ENCODE measurements around the gene NCF1. TPM values are rescaled to one million over a fixed set of nuclear protein-coding genes. Genes with fewer than 3 reads are reported as not detected.
"Not testable (repeated sequence)": the region's sequence is repeated elsewhere in the genome, so short reads cannot be mapped to it uniquely, and the experiment has no call there.

The NCF1 gene
- total RNA-seq, 1 experiment from 2014 or later = 218 TPM

GRCh38 chr7:74772093-74772492, 1.7 kb upstream of the NCF1 start:
- not testable (repeated sequence) for H3K9me3 ChIP-seq (ENCODE audit: low read length); H3K36me3 ChIP-seq (ENCODE audit: insufficient read depth, low read length); H4K20me1 ChIP-seq (ENCODE audit: insufficient read depth, low read depth, low read length); H3K4me1 ChIP-seq (ENCODE audit: low read length); H3K9me2 ChIP-seq (replicated peaks; ENCODE audit: insufficient read depth, low read length); H3K27me3 ChIP-seq (ENCODE audit: low read length); H3K79me2 ChIP-seq (ENCODE audit: low read length); H3K4me3 ChIP-seq (ENCODE audit: low read length); H3K27ac ChIP-seq (ENCODE audit: low read length); H2AFZ ChIP-seq (ENCODE audit: low read length); H3K4me2 ChIP-seq (ENCODE audit: low read depth, low read length, poor library complexity, severe bottlenecking); H3K9ac ChIP-seq (ENCODE audit: low read length)
- peak; percentile 41 for DNase-seq

GRCh38 chr7:74775111-74775510, 1.3 kb downstream of the NCF1 start:
- H3K4me1 ChIP-seq (ENCODE audit: low read length); H4K20me1 ChIP-seq (ENCODE audit: insufficient read depth, low read depth, low read length); H3K9ac ChIP-seq (ENCODE audit: low read length); H3K4me3 ChIP-seq (ENCODE audit: low read length); H3K36me3 ChIP-seq (ENCODE audit: insufficient read depth, low read length); H3K9me3 ChIP-seq (ENCODE audit: low read length); H3K79me2 ChIP-seq (ENCODE audit: low read length); H3K27me3 ChIP-seq (ENCODE audit: low read length); H3K4me2 ChIP-seq (ENCODE audit: low read depth, low read length, poor library complexity, severe bottlenecking); DNase-seq; H3K27ac ChIP-seq (ENCODE audit: low read length); H2AFZ ChIP-seq (ENCODE audit: low read length); H3K9me2 ChIP-seq (replicated peaks; ENCODE audit: insufficient read depth, low read length): not testable (repeated sequence)

GRCh38 chr7:74779053-74779452, 5.2 kb downstream of the NCF1 start:
- not testable (repeated sequence) for H3K27me3 ChIP-seq (ENCODE audit: low read length); H3K9me3 ChIP-seq (ENCODE audit: low read length); H3K79me2 ChIP-seq (ENCODE audit: low read length); H3K9ac ChIP-seq (ENCODE audit: low read length); H3K4me3 ChIP-seq (ENCODE audit: low read length); H2AFZ ChIP-seq (ENCODE audit: low read length); H3K36me3 ChIP-seq (ENCODE audit: insufficient read depth, low read length); H3K9me2 ChIP-seq (replicated peaks; ENCODE audit: insufficient read depth, low read length); H3K27ac ChIP-seq (ENCODE audit: low read length); H3K4me2 ChIP-seq (ENCODE audit: low read depth, low read length, poor library complexity, severe bottlenecking); H3K4me1 ChIP-seq (ENCODE audit: low read length); H4K20me1 ChIP-seq (ENCODE audit: insufficient read depth, low read depth, low read length); DNase-seq

- not testable (repeated sequence) for H3K4me3 ChIP-seq (ENCODE audit: low read length); H3K27ac ChIP-seq (ENCODE audit: low read length); DNase-seq; H3K9me3 ChIP-seq (ENCODE audit: low read length); H3K27me3 ChIP-seq (ENCODE audit: low read length); H3K36me3 ChIP-seq (ENCODE audit: insufficient read depth, low read length); H2AFZ ChIP-seq (ENCODE audit: low read length); H3K9me2 ChIP-seq (replicated peaks; ENCODE audit: insufficient read depth, low read length); H3K4me2 ChIP-seq (ENCODE audit: low read depth, low read length, poor library complexity, severe bottlenecking); H4K20me1 ChIP-seq (ENCODE audit: insufficient read depth, low read depth, low read length); H3K9ac ChIP-seq (ENCODE audit: low read length); H3K4me1 ChIP-seq (ENCODE audit: low read length); H3K79me2 ChIP-seq (ENCODE audit: low read length)
These were observed 7.9 kb downstream of the NCF1 start for GRCh38 chr7:74781746-74782145.

- H3K4me1 ChIP-seq (ENCODE audit: low read length); H2AFZ ChIP-seq (ENCODE audit: low read length); H3K9me2 ChIP-seq (replicated peaks; ENCODE audit: insufficient read depth, low read length); H3K4me2 ChIP-seq (ENCODE audit: low read depth, low read length, poor library complexity, severe bottlenecking); H3K36me3 ChIP-seq (ENCODE audit: insufficient read depth, low read length); H3K9ac ChIP-seq (ENCODE audit: low read length); H3K27me3 ChIP-seq (ENCODE audit: low read length); H3K27ac ChIP-seq (ENCODE audit: low read length); H3K79me2 ChIP-seq (ENCODE audit: low read length); H3K4me3 ChIP-seq (ENCODE audit: low read length); H4K20me1 ChIP-seq (ENCODE audit: insufficient read depth, low read depth, low read length); H3K9me3 ChIP-seq (ENCODE audit: low read length): not testable (repeated sequence)
- peak; percentile 14 for DNase-seq
These were observed 9.8 kb downstream of the NCF1 start for GRCh38 chr7:74783595-74783994.

- DNase-seq = peak; percentile 94
- not testable (repeated sequence) for H3K4me1 ChIP-seq (ENCODE audit: low read length); H3K9ac ChIP-seq (ENCODE audit: low read length); H3K4me2 ChIP-seq (ENCODE audit: low read depth, low read length, poor library complexity, severe bottlenecking); H3K9me2 ChIP-seq (replicated peaks; ENCODE audit: insufficient read depth, low read length); H3K9me3 ChIP-seq (ENCODE audit: low read length); H3K4me3 ChIP-seq (ENCODE audit: low read length); H2AFZ ChIP-seq (ENCODE audit: low read length); H3K27ac ChIP-seq (ENCODE audit: low read length); H3K36me3 ChIP-seq (ENCODE audit: insufficient read depth, low read length); H4K20me1 ChIP-seq (ENCODE audit: insufficient read depth, low read depth, low read length); H3K79me2 ChIP-seq (ENCODE audit: low read length); H3K27me3 ChIP-seq (ENCODE audit: low read length)
These were observed 14.7 kb downstream of the NCF1 start for GRCh38 chr7:74788369-74789150.

GRCh38 chr7:74789200-74789736, 15.5 kb downstream of the NCF1 start:
- not testable (repeated sequence) for H4K20me1 ChIP-seq (ENCODE audit: insufficient read depth, low read depth, low read length); H3K9me2 ChIP-seq (replicated peaks; ENCODE audit: insufficient read depth, low read length); H3K4me3 ChIP-seq (ENCODE audit: low read length); H3K27me3 ChIP-seq (ENCODE audit: low read length); H3K9me3 ChIP-seq (ENCODE audit: low read length); H3K27ac ChIP-seq (ENCODE audit: low read length); DNase-seq; H3K79me2 ChIP-seq (ENCODE audit: low read length); H3K4me1 ChIP-seq (ENCODE audit: low read length); H2AFZ ChIP-seq (ENCODE audit: low read length); H3K4me2 ChIP-seq (ENCODE audit: low read depth, low read length, poor library complexity, severe bottlenecking); H3K36me3 ChIP-seq (ENCODE audit: insufficient read depth, low read length); H3K9ac ChIP-seq (ENCODE audit: low read length)

GRCh38 chr7:74797848-74798622, 24.2 kb downstream of the NCF1 start:
- H3K9me2 ChIP-seq (replicated peaks; ENCODE audit: insufficient read depth, low read length); H2AFZ ChIP-seq (ENCODE audit: low read length); H3K36me3 ChIP-seq (ENCODE audit: insufficient read depth, low read length); H3K4me2 ChIP-seq (ENCODE audit: low read depth, low read length, poor library complexity, severe bottlenecking); H3K9ac ChIP-seq (ENCODE audit: low read length); DNase-seq; H4K20me1 ChIP-seq (ENCODE audit: insufficient read depth, low read depth, low read length); H3K4me3 ChIP-seq (ENCODE audit: low read length); H3K79me2 ChIP-seq (ENCODE audit: low read length); H3K4me1 ChIP-seq (ENCODE audit: low read length); H3K9me3 ChIP-seq (ENCODE audit: low read length); H3K27me3 ChIP-seq (ENCODE audit: low read length); H3K27ac ChIP-seq (ENCODE audit: low read length): not testable (repeated sequence)

Measured in Karpas-422 (cell line).